Right lobe of liver (tissue), 6 donors: ENCODE data around the gene ST6GALNAC4. TPM values are rescaled to one million over a fixed set of nuclear protein-coding genes. Genes with fewer than 3 reads are reported as not detected.

ENCODE experiments used
- ATAC-seq, 4 donors: fragments of 200-7000 bp; cut with Tn5 transposase; one replicate each; pipeline ENCODE4 v1.9.1; 2020; ENCODE audit warnings: mild to moderate bottlenecking in 4 of 4, moderate library complexity in 4 of 4
- DNase-seq, 3 donors: peaks; one replicate each; pipeline ENCODE4 v3.0.0-alpha.2; 2020
- H3K27ac ChIP-seq, 3 donors: fragments of 200-600 bp; one replicate each; pipeline ENCODE4 v1.8.0; 2022
- H3K27me3 ChIP-seq, 2 donors: fragments of 200-600 bp; one replicate each; pipeline ENCODE4 v1.8.0; 2022
- H3K36me3 ChIP-seq, 4 donors: fragments of 200-600 bp; sonication (generic) in 1 of 4; one replicate each; pipeline versions ENCODE4 v1.5.1 to v1.8.0; 2017 to 2022; ENCODE audit warnings: control low read depth in 1 of 4
- H3K4me1 ChIP-seq, 4 donors: fragments of 200-600 bp; sonication (generic) in 1 of 4; one replicate each; pipeline versions ENCODE4 v1.5.1 to v1.8.0; 2017 to 2022; ENCODE audit warnings: control low read depth in 1 of 4
- H3K4me3 ChIP-seq, 3 donors: fragments of 200-600 bp; one replicate each; pipeline ENCODE4 v1.8.0; 2022
- H3K9me3 ChIP-seq, 4 donors: fragments of 200-600 bp; sonication (generic) in 1 of 4; one replicate each; pipeline versions ENCODE4 v1.5.1 to v1.8.0; 2017 to 2022; ENCODE audit warnings: control low read depth in 1 of 4
- CTCF ChIP-seq, 4 donors: fragments of 200-600 bp in 3 of 4; fragments of 450-650 bp in 1 of 4; IDR thresholded peaks; one replicate each; pipeline versions ENCODE4 v1.5.1 to v1.8.0; 2016 to 2022; ENCODE audit warnings: antibody characterized with exemption in 4 of 4, mild to moderate bottlenecking in 2 of 4
- POLR2A ChIP-seq: fragments of 450-650 bp; IDR thresholded peaks from one replicate; pipeline ENCODE4 v1.6.1; 2017; ENCODE audit warnings: antibody characterized with exemption, mild to moderate bottlenecking
- WGBS: methylation state at CpG from one replicate; pipeline ENCODE4 v1.1.6; 2018; ENCODE audit warnings: low coverage, low lambda C conversion rate; ENCODE audit not compliant: insufficient coverage; ENCODE audit errors: missing lambda C conversion rate; 5-methylcytosine and 5-hydroxymethylcytosine counted together
- intact Hi-C, 2 donors: fragments of 100-400 bp; cut with DNase I; formaldehyde crosslinking; loops; one replicate each; pipeline versions ENCODE4 v1.11.2 to v1.14.1; 2022
- total RNA-seq, 6 experiments: library from RNA; depleted of rRNA in 2 of 6; stranded (reverse); fragments of >200 nt in 2 of 6; fragmentation: NEBNext Ultra II Directional in 3 of 6; extraction: Animal tissue kit (Norgen Biotek cat#: 25700) in 3 of 6; gene quantifications; one replicate each; pipeline versions ENCODE4 v1.1.0 to v1.2.4, GENCODE V29; 2016 to 2023
- donor health status: DM: no; HTN: yes; CAD: no.
- donor health status: DM: no; HTN: no; CAD: no.
- donor health status: DM: no; HTN: no; CAD: no.
- donor health status: DM: no; HTN: yes; CAD: no.
- donor health status: DM: no; HTN: yes; CAD: no.

Gene ST6GALNAC4
- total RNA-seq, 6 experiments from 2014 or later, result 3.2 to 23.8 (median 11.2) TPM

GRCh38 chr9:127949827-127950512, 33.1 kb upstream of the ST6GALNAC4 start:
- no peaks in the 10 kb centered on the region for H3K9me3 ChIP-seq
- peaks cover 0 to 15% (median 10%) of the 10 kb centered on the region in 4 donors for H3K4me1 ChIP-seq
- no peaks in the 10 kb centered on the region for H3K27me3 ChIP-seq
- peaks cover 0 to 12% (median 2%) of the 10 kb centered on the region in 4 donors for H3K36me3 ChIP-seq
- intact Hi-C loops, result no loop called here
- no peak overlapping the region for H3K4me3 ChIP-seq
- WGBS, result 86% methylated on average over 4 of the region's 17 CpGs
- no peak for DNase-seq
- no peak for TF ChIP-seq CTCF (IDR thresholded peaks at IDR 0.05)
- no peak for TF ChIP-seq POLR2A
- no peak overlapping the region for H3K27ac ChIP-seq
- ATAC-seq, result no peak

DNA sequence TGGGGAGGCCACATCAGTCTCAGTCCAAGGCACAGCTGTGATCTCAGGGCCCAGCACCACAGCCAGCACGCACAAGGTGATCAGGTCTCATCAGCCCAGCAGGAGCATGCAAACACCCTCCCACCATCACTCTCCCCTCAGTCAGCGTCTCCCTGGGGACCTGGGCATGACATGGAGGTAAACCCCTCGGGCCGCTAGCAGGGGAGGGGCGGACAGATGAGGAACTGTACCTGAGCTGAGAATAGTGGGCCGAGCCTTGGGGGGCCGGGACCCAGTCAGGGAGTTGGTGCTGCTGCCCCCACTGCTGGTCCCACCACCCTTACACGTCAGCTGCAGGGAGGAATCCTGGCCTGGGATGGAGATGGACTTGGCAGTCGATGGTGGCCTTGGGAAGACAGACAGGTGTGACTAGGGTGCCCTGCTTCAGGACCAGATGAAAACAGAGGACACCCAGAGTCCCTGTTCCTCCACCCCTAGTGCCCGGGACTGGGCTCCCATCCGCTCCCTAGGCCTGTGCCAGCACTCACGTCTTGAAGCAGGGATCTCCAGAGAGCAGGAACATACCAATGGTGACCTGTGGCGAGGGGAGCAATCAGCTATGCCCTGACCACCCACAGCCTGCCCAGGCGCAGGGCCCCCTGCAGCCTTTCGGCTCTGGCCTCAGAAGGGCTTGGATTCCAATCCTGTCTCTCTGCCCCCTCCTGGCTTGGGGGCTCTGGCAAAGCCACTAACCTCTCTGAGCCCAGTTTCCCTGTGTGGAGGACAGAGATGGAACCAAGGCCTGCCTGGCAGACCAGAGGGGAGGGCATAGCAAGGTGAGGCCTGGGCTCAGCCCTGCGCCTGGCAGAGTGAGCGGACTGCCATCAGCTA, 31.2 kb upstream of the ST6GALNAC4 start:
- Histone ChIP-seq H3K27me3 (no peaks in the 10 kb centered on the region), H3K4me1 (peaks cover 0 to 11% (median 7%) of the 10 kb centered on the region in 4 donors), H3K36me3 (peaks cover 0 to 31% (median 9%) of the 10 kb centered on the region in 4 donors), H3K9me3 (no peaks in the 10 kb centered on the region), H3K4me3 (no peak overlapping the region), H3K27ac (no peak overlapping the region)
- ATAC-seq, result no peak
- no peak for DNase-seq
- 54% methylated on average over 3 of the region's 17 CpGs for WGBS
- no peak for TF ChIP-seq CTCF (IDR thresholded peaks at IDR 0.05)
- no peak for TF ChIP-seq POLR2A
- intact Hi-C loops, result no loop called here

DNA sequence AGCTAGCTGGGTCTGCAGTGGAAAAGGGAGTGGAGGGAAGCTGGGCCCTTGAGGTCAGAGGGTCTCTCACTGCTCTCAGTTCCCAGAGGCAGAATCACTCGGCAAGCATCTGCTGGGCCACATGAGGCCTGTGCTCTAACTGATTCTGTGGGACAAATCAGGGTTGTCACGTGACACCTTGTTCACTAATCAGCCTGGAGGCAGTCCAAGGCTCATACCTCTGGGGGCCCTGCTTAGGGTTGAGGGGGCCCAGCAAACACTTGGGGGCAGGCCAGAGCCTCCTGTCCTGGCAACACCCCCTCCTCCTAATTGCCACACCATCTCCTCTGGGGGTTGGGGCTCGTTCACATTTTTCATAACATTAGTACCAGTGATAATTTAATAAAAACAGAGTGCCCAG, 29.9 kb upstream of the ST6GALNAC4 start:
- Histone ChIP-seq H3K27me3 (no peaks in the 10 kb centered on the region), H3K9me3 (no peaks in the 10 kb centered on the region), H3K27ac (no peak overlapping the region), H3K36me3 (peaks cover 0 to 45% (median 14%) of the 10 kb centered on the region in 4 donors), H3K4me3 (no peak overlapping the region), H3K4me1 (peaks cover 0 to 6% (median under 1%) of the 10 kb centered on the region in 4 donors)
- ATAC-seq (no peak), DNase-seq (no peak)
- TF ChIP-seq CTCF (IDR thresholded peaks at IDR 0.05), result no peak
- TF ChIP-seq POLR2A, result no peak
- intact Hi-C loops, result no loop called here
- 67% methylated on average over 1 of the region's 3 CpGs for WGBS

DNA sequence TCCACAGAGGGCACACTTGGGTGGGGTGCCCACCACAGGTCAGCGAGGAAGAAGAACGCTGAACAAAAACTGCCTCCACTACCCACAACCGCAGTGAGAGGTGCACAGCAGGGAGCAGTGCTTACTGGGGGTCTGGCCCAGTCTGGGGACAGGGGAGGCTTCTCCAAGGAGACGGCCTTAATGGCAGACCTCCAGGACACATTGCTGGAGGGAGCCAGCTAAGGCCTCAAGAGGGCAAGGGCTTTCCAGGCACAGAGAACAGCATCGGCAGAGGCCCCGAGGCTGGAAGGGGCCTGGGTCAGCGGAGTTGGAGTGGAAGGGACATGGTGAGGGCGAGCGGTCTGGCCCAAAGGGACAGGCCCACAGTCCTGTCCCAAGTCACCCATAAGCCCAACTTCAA, 29.1 kb upstream of the ST6GALNAC4 start:
- H3K27ac ChIP-seq, result no peak overlapping the region
- peaks cover 0 to 47% (median 14%) of the 10 kb centered on the region in 4 donors for H3K36me3 ChIP-seq
- 95% methylated on average over 4 of the region's 9 CpGs for WGBS
- TF ChIP-seq POLR2A (no peak), CTCF (IDR thresholded peaks at IDR 0.05) (no peak)
- intact Hi-C loops, result no loop called here
- H3K4me3 ChIP-seq, result no peak overlapping the region
- peaks cover 0 to 2% (median 0%) of the 10 kb centered on the region in 4 donors for H3K4me1 ChIP-seq
- DNase-seq (no peak), ATAC-seq (no peak)
- no peaks in the 10 kb centered on the region for H3K9me3 ChIP-seq
- H3K27me3 ChIP-seq, result no peaks in the 10 kb centered on the region
